ENCODE data around the gene LASP1NB.

LASP1NB gene

DNA sequence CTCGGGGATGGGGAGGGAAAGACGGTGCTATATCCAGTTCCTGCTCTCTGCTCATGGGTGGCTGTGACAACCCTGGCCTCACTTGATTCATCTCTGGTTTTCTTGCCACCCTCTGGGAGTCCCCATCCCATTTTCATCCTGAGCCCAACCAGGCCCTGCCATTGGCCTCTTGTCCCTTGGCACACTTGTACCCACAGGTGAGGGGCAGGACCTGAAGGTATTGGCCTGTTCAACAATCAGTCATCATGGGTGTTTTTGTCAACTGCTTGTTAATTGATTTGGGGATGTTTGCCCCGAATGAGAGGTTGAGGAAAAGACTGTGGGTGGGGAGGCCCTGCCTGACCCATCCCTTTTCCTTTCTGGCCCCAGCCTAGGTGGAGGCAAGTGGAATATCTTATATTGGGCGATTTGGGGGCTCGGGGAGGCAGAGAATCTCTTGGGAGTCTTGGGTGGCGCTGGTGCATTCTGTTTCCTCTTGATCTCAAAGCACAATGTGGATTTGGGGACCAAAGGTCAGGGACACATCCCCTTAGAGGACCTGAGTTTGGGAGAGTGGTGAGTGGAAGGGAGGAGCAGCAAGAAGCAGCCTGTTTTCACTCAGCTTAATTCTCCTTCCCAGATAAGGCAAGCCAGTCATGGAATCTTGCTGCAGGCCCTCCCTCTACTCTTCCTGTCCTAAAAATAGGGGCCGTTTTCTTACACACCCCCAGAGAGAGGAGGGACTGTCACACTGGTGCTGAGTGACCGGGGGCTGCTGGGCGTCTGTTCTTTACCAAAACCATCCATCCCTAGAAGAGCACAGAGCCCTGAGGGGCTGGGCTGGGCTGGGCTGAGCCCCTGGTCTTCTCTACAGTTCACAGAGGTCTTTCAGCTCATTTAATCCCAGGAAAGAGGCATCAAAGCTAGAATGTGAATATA lies 4.8 kb upstream of the LASP1NB start:
- Histone ChIP-seq H3K9ac (replicated peaks; ENCODE audit: extremely low read depth, insufficient read depth, low read length) (no peak overlapping the region), H3K27me3 (ENCODE audit: control insufficient read depth in 2 of 2, insufficient read depth in 2 of 2, low read length in 2 of 2) (no peaks in the 10 kb centered on the region), H3K4me3 (replicated peaks in 1 of 3; ENCODE audit: insufficient read depth in 1 of 3, low read depth in 1 of 3, low read length in 3 of 3) (no peak overlapping the region), H3K27ac (ENCODE audit: insufficient read depth, low read depth, low read length) (no peak overlapping the region), H3K9me1 (replicated peaks; ENCODE audit: control insufficient read depth, extremely low read depth, insufficient read depth, low read length) (no peaks in the 10 kb centered on the region), H3K4me2 (ENCODE audit: insufficient read depth, low read length) (no peak overlapping the region), H3K36me3 (ENCODE audit: control insufficient read depth in 2 of 2, extremely low read depth in 1 of 2, insufficient read depth in 2 of 2, low read length in 2 of 2) (peaks cover 10 to 35% of the 10 kb centered on the region in 2 experiments), H4K20me1 (replicated peaks; ENCODE audit: control insufficient read depth, extremely low read depth, insufficient read depth, low read length) (no peaks in the 10 kb centered on the region), H3K79me2 (ENCODE audit: control insufficient read depth, insufficient read depth, low read length) (no peaks in the 10 kb centered on the region), H3K9me3 (replicated peaks; ENCODE audit: control insufficient read depth, insufficient read depth, low read length) (no peaks in the 10 kb centered on the region), H3K4me1 (ENCODE audit: control insufficient read depth, extremely low read depth, insufficient read depth, low read length) (no peaks in the 10 kb centered on the region), H2AFZ (ENCODE audit: low read depth, low read length) (no peak overlapping the region)
- BruUV-seq (replicated peaks), result no TSS peak
- intact Hi-C loops (cut with micrococcal nuclease), result no loop called here
- ChIA-PET CTCF (interaction anchor here (2.1 to 5.4 kb wide), 2 partner anchors 50 to 63 kb away, joined by 10 to 41 read pairs; partner anchors contain the start of gene LASP1), POLR2A (no interaction called here)
- no peak for DNase-seq (ENCODE audit: low read depth, low spot score)
- TF ChIP-seq, protein P1, sequence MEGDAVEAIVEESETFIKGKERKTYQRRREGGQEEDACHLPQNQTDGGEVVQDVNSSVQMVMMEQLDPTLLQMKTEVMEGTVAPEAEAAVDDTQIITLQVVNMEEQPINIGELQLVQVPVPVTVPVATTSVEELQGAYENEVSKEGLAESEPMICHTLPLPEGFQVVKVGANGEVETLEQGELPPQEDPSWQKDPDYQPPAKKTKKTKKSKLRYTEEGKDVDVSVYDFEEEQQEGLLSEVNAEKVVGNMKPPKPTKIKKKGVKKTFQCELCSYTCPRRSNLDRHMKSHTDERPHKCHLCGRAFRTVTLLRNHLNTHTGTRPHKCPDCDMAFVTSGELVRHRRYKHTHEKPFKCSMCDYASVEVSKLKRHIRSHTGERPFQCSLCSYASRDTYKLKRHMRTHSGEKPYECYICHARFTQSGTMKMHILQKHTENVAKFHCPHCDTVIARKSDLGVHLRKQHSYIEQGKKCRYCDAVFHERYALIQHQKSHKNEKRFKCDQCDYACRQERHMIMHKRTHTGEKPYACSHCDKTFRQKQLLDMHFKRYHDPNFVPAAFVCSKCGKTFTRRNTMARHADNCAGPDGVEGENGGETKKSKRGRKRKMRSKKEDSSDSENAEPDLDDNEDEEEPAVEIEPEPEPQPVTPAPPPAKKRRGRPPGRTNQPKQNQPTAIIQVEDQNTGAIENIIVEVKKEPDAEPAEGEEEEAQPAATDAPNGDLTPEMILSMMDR (IDR thresholded peaks at IDR 0.05; ENCODE audit: extremely low read depth in 1 of 2, insufficient read depth in 1 of 2, low read depth in 1 of 2, low read length in 2 of 2), result no peak
- TF ChIP-seq, protein P2, sequence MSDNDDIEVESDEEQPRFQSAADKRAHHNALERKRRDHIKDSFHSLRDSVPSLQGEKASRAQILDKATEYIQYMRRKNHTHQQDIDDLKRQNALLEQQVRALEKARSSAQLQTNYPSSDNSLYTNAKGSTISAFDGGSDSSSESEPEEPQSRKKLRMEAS (IDR thresholded peaks at IDR 0.05; ENCODE audit: insufficient read depth, insufficient read length), result no peak
- TF ChIP-seq FOS (IDR thresholded peaks at IDR 0.05; ENCODE audit: borderline replicate concordance, insufficient read depth, low read length) (no peak), POLR2A (IDR thresholded peaks at IDR 0.05; ENCODE audit: low read depth, low read length) (no peak), EZH2 (IDR thresholded peaks at IDR 0.05; ENCODE audit: borderline replicate concordance, low read depth, low read length, severe bottlenecking) (no peak), POLR2AphosphoS5 (IDR thresholded peaks at IDR 0.05; ENCODE audit: insufficient read depth, low read depth, low read length) (no peak), MYC (IDR thresholded peaks at IDR 0.05; ENCODE audit: low read depth, low read length) (no peak), JUN (IDR thresholded peaks at IDR 0.05; ENCODE audit: borderline replicate concordance, insufficient read depth, insufficient read length, low read depth) (no peak), GATA2 (IDR thresholded peaks at IDR 0.05; ENCODE audit: insufficient read depth, insufficient read length, low read depth, low read length) (no peak)
- no peak for FAIRE-seq
- dilution Hi-C loops (cut with MboI; ENCODE audit: extremely low pct_ligation_motif_present, low sequenced_read_pairs), result no loop called here

All from endothelial cell of umbilical vein (primary cell).